GM18868 (cell line): ENCODE data around the gene PPA2.
A peak's percentile ranks its signal among the peaks of the same experiment; 100 is the strongest.

ENCODE experiments used
- ATAC-seq: cut with Tn5 transposase; IDR thresholded peaks from one replicate; pipeline ENCODE4 v1.9.1; 2021; ENCODE audit warnings: mild to moderate bottlenecking, moderate library complexity; ENCODE audit not compliant: unreplicated experiment

Gene PPA2

DNA sequence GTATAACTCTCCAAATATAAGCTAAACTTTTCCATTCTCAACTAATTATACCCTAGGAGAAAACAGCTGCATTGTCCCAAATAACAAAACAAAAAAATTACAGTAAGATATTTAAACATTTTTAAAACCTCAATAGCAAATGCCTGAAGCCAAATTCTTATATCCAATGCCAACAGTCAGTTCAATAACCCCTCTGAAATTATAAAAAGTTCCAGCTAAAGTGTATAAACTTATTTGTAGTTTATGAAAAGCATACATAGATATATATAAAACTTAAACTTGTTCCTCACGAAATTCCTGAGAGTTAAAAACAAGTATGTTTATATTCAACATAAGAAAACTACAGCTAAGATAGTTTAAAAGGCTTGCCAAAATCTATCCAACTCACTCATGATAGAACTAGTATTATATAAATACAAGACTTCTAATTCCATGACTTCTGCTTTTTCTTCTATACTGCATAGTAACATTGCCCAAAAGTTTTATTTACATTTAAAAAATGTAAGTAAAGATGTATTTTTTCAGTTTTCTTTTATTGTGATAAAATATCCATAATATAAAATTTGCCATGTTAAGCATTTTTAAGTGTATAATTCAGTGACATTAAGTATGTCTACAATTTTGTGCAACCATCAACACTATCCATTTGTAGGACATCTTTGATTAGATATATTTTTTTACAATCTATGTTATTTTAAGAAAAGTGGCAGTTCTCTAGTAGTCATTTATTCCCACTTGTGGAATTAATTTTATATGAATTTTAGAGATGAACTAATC, 72.8 kb downstream of the PPA2 start:
- ATAC-seq = no peak

DNA sequence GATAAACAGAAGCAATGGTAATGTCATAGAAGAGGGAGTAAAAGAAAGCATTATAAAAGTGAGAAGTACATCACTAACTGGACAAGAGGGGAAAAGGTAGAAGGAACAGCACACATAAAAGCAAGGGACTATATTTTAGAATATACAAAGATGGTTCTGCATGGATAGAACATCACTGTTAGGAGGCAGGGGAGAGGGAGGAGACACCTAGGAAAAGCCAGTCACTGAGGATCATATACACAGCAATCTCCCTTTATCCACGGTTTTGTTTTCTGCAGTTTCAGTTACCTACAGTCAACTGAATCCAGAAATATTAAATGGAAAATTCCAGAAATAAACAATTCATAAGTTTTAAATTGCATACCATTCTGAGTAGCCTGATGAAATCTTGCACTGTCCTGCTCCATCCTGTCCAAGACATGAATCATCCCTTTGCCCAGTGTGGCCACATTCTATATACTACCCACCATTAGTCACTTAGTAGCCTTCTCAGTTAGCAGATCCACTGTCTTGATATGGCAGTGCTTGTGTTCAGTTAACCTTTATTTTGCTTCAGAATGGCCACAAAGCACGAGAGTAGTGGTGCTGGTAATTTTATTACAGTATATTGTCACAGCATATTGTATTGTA, 74.2 kb downstream of the PPA2 start:
- ATAC-seq = no peak

- ATAC-seq = no peak
Observed at GRCh38 chr4:105392858-105393257, 81.0 kb downstream of the PPA2 start.

GRCh38 chr4:105389167-105389566, 84.7 kb downstream of the PPA2 start:
- no peak for ATAC-seq

DNA sequence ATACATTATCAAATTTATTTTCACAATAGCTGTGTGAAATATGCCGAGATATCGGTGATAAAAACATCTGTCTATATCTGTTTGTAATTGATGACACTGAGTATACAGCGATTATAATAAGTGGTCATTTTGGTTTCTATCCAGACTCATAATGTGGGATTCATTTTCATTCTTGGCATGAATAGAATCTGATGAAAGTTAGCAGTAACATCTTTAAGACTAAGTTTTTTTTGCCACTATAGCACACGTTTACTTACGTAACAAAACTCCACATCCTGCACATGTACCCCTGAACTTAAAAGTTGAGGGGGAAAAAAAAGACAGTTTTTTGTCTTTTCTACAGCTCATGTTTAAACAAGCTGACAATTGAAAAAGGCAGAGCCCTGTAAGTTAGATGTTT, 86.4 kb downstream of the PPA2 start:
- ATAC-seq = no peak

DNA sequence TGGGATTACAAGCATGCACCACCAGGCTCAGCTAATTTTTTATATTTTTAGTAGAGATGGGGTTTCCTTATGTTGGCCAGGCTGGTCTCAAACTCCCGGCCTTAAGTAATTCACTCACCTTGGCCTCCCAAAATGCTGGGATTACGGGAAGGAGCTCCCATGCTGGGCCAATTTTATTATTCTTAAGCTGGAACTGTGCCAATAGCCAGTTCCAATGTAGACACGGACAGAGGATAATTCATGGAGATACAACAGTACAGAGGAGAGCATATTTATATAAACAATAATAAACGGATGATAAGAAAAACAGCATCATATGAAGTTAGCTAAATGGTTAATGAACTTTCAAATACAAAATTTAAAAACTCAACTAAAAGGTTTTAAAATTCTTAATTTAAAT, 87.8 kb downstream of the PPA2 start:
- ATAC-seq = no peak

GRCh38 chr4:105374071-105374470, 99.8 kb downstream of the PPA2 start:
- ATAC-seq = no peak

- no peak for ATAC-seq
Observed at GRCh38 chr4:105373324-105373723, 100.5 kb downstream of the PPA2 start.

- no peak for ATAC-seq
Observed at GRCh38 chr4:105369988-105370387, 103.9 kb downstream of the PPA2 start.

DNA sequence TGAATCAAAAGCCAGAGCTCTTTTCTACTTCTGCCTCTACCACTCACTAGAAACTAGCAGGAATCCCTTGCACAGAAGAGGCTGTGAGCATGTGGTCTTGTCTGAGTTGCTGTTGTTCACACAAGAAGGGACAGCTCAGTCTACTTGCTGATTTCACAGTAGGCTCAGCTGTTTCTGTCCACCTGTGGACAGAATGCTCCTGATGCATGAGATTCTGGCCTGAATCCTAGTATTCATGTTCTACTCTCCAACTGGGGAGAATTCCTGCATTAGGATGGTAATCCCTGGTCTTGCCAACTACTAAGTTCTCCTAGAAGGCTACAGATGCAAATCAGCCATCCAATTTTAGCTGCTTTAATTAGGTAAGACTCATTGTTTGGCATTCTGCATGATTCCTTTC, 112.8 kb downstream of the PPA2 start:
- ATAC-seq = no peak

GRCh38 chr4:105357258-105357980, 116.4 kb downstream of the PPA2 start:
- no peak for ATAC-seq

DNA sequence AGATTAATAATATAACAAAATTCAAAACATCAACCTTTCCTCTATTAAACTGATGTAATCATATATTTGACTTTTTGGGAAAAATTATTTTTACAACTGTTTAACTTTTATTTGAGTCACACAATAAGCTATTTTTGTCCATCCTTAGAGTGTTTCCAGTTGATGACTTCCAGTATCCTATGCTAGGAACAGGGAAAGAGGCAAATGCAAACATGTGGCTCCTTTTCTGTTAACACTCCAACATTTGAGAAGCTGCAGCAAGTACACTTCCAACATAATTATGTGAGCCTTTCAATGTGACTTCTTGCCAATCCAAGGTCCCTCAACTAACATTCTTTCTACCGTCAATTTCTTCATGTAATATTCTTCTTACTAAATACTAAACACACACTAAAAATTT, 117.7 kb downstream of the PPA2 start:
- no peak for ATAC-seq

DNA sequence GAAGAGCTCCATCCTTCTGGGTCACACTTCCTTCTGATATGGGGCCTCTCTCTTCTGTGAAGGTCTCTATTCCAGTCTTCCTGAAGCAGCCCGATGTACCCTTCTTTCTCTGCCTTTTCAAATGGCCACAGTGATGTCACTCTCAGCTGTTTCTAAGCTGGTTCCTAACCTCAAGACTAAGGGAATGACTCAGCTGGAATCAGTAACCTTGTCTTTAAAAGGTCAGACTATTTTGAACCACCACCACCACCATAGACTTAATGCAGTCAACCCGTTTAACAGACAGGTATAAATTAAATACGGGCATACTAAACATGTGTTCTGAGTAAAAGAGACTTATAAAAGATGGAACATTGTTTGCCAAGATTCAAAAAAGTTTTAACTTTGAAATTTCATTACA, 121.0 kb downstream of the PPA2 start:
- peak; percentile 85 for ATAC-seq

DNA sequence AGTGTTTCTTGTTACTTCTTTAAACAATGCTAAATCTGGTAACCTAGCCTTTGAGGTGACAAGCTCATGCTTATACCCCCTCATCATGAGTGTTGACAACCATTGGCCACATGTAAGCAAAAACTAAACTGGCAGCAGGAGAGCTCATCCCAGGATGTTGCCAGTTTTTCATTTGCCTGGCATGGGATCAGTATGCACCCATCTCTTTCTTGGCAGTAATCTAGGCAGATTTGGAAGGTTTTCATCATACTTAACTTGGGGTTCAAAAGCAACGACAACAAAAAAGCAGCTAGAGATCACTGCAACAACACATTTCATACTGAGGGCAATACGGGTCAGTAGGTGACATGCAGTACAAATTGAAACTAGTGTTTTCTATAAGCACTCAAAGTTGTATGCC, 122.0 kb downstream of the PPA2 start:
- no peak for ATAC-seq

DNA sequence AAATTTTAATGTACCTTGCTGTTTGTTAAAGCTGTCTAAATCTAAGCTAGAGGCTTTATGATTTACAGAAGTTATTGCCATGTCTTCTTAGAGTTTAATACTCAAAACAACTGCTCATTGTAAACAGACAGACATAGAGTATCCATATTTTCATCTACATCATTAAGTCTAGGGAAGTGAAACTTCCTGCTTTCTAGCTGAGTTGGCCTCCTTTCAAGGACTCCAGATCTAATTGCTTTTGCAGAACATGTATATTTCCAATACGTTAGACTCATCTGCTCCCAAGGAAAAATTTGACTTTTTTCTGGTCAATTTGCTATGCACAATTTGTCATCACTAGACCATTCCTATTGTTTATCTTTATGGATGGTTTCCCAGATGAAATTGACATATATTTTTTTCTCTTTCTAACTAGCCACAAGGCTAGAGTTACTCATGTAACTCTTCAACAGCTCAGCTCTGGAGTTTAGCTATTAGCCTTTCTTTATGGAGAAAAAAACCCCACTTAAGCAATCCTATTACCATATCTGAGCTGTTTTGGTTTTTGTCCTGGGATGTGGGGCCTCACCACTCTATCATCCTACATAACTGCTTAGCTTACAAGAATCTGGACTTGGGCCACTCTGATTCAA, 122.9 kb downstream of the PPA2 start:
- ATAC-seq = peak; percentile 48

GRCh38 chr4:105348719-105349118, 125.1 kb downstream of the PPA2 start:
- no peak for ATAC-seq

GRCh38 chr4:105346869-105347268, 127.0 kb downstream of the PPA2 start:
- ATAC-seq = no peak

DNA sequence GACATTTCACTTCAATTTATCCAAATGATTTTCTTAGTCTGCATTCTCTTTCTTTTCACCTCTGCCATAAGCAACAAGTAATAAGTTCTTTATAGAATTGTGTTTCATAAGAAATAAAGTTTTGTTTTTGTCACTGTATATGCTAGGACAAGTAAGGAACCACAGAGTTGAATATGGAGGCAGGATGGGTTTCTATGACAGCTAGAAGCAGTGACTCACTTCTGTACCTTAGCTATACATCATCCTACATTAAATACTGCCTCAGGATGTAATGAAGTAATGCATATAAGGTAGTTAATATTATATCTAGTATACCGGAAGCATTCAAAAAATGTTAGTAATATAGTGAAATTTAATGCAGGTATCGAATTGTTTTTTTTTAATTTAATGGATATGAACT, 128.0 kb downstream of the PPA2 start:
- no peak for ATAC-seq

DNA sequence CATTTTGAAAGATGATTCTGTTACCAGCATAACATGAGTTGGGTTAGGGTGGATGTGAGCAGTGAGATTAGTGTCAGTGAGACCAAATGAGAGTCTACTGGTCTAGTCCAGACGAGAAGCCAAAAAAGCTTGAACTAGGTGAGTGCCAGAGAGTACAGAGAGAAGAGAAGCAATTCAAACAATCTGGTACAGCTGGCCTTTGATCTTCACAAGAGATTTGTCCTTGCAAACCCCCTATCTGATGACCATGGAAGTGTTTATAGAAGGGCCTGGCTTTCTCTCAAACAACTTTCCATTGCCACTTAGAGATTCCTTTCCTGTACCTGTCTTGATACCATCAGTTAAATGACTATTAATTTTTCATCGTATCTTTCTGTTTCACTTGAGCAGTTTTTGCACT, 128.5 kb downstream of the PPA2 start:
- no peak for ATAC-seq

DNA sequence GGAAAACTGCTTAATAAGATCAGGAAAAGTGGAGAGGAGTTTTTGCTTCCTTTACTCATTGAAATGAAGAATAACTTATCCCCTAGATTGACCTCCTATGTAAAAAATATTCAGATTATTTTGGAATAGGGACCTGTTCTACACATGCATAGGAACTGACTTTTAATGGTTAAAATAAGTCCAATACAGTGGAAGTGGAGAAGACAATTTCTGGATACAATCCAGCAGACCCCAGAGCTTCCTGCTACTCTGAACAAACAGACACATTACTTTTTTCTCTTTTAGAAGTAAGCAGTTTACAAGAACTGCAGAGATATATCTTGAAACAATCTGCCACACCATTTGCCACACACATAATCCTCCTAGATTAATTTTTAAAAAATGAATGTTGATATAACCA, 129.7 kb downstream of the PPA2 start:
- ATAC-seq = no peak

DNA sequence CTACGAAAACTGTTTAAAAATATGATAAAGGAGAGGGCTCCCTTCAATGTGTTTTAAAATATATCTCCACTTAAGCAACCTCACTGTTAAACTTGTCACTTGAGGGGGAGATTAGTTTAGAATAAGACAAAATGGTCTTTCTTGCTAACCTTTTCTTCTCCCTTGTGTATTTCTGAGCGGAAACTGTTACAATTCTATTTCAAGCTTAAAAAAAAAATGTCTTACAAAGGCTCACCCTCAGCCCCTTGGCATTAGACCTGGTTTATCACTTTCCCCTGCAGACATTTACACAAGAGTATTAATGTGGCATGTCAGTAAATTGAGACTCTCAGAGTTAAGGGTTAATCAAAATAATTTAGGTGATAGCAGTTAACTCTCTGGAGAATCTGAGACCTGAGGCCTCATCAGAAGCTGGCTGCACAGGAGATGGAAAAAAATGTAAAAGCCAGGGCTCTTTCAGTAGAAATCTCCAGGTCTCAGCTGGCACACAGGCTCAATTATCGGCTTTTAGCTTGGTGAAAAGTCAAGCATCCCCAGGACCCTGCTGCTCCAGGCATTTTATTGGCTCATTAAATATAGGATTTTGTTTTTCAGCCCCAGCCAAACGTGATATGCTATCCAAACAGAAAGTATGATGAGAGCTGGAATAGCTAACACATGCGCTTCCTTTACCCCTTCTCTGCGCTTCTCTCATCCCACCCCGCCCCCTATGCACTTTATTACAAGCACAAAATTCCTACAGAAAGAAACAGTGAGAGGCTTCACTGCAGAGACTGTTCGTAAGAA, 130.5 kb downstream of the PPA2 start:
- no peak for ATAC-seq
